ENCODE measurements around the gene ABRAXAS1.
"Not testable (repeated sequence)": the region's sequence is repeated elsewhere in the genome, so short reads cannot be mapped to it uniquely, and the experiment has no call there.

The ABRAXAS1 gene

GRCh38 chr4:83484500-83485461 lies at the start of gene ABRAXAS1:
TSS of gene ABRAXAS1 (minus strand) at chr4:83485100. CDS start at chr4:83485072, 28 bp downstream.
- peak; percentile 100 for DNase-seq (ENCODE audit: low spot score)

GRCh38 chr4:83527671-83528070 lies 42.8 kb upstream of the ABRAXAS1 start:
- DNase-seq (ENCODE audit: low spot score): no peak

GRCh38 chr4:83522239-83522638 lies 37.3 kb upstream of the ABRAXAS1 start:
- no peak for DNase-seq (ENCODE audit: low spot score)

- no peak for DNase-seq (ENCODE audit: low spot score)
These were observed 31.3 kb upstream of the ABRAXAS1 start for GRCh38 chr4:83516042-83516772.

GRCh38 chr4:83510442-83510841 lies 25.5 kb upstream of the ABRAXAS1 start:
- DNase-seq (ENCODE audit: low spot score): no peak

GRCh38 chr4:83509156-83509585 lies 24.3 kb upstream of the ABRAXAS1 start:
- DNase-seq (ENCODE audit: low spot score): peak; percentile 63

- DNase-seq (ENCODE audit: low spot score): no peak
These were observed 20.1 kb upstream of the ABRAXAS1 start for GRCh38 chr4:83504996-83505395.

DNA sequence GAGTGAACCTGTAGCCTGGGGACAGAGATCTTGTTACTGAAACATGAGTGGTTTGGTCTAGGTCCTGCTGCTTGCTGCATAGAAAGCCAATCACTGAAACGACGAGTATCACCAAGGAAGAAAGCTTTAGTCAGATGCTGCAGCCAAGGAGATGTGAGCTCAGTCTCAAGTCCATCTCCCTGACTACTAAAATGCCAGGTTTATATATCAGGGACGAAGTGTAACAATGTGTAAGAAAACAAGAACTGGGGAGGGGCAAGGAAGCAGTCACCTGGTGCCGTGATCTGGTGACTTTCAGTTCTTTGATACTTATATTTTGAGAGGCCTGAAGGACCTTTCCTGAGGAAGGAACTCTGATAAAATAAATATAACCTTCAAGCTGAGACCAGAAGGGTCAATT lies 19.6 kb upstream of the ABRAXAS1 start:
- DNase-seq (ENCODE audit: low spot score): no peak

DNA sequence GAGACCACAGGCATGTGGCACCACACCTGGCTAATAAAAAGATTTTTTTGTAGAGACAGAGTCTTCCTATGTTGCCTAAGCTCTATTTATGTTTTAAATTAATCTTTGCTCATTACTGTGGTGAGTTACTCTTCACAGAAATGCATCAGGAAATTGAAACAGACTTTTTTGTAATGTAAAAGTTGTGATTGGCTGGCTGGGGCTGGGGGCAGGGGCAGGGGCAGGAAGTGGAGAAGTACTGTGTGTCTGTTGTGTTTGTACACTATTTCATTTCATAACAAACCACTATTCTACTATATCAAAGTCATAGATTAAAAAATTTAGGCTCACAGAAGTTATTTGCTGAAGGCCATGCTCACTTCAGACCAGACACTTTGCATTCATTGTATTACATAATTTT lies 19.1 kb upstream of the ABRAXAS1 start:
- no peak for DNase-seq (ENCODE audit: low spot score)

- DNase-seq (ENCODE audit: low spot score): not testable (repeated sequence)
These were observed 16.8 kb upstream of the ABRAXAS1 start for GRCh38 chr4:83501671-83502070.

- DNase-seq (ENCODE audit: low spot score): no peak
These were observed 13.3 kb upstream of the ABRAXAS1 start for GRCh38 chr4:83498187-83498586.

DNA sequence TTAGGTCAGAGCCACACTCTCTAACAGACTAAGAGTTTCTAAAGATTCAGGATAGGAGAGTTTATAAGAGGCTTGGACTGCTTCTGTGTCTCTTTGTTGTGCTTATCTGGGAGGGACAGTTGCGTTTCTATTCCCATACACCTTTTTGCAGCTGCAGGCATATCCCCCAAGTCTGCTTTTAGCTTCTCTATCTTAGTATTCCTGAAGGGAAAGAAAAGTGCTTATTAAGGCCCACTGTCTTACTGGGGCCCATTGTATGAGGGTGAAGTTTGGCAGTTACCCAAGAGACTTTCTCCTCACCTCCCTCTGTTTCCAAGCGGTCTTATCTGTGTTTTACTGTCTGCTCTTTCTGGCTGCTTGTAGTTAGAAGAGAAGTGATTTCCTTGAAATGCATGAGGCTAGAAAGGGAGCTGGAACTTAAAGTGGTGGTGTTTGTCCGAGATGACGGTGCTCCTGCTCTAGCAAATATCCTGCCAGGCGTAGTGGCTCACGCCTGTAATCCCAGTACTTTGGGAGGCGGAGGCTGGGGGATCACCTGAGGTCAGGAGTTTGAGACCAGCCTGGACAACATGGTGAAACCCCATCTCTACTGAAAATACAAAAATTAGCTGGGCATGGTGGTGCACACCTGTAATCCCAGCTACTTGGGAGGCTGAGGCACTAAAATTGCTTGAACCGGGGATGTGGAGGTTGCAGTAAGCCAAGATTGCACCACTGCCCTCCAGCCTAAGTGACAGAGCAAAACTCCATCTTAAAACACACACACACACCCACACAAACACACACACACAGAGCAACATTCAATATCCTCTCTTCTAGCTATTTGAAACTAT lies 11.4 kb upstream of the ABRAXAS1 start:
- DNase-seq (ENCODE audit: low spot score): not testable (repeated sequence)

GRCh38 chr4:83490876-83491450 lies 6.1 kb upstream of the ABRAXAS1 start:
- peak; percentile 58 for DNase-seq (ENCODE audit: low spot score)

DNA sequence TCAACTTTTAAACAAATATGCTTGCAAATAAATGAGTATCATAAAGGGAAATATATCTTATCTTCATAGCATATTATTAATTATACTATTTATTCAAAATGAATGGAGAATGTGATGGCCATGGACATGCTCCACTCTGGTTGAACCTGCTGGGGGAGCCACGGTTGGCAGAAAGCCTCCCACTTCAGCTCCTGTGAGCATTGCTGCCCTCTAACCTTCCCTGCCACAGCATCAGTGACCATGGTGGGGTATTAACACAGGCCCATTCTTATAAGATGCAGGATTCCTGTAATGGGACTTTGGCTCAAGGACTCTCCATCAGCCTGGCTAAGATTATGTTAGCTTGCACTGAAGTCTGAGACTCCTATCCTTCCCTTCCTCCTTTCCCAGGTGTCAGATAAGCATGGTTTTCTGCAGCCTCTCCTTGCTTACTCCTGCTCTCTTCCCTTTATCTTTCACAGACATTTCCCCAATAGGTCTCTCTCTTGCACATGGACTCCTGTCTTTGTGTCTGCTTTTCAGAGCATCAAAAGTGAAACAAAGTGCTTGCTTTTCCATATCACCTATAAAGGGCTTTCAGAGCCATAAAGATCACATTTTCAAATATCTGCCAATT lies 4.9 kb upstream of the ABRAXAS1 start:
- DNase-seq (ENCODE audit: low spot score): no peak

DNA sequence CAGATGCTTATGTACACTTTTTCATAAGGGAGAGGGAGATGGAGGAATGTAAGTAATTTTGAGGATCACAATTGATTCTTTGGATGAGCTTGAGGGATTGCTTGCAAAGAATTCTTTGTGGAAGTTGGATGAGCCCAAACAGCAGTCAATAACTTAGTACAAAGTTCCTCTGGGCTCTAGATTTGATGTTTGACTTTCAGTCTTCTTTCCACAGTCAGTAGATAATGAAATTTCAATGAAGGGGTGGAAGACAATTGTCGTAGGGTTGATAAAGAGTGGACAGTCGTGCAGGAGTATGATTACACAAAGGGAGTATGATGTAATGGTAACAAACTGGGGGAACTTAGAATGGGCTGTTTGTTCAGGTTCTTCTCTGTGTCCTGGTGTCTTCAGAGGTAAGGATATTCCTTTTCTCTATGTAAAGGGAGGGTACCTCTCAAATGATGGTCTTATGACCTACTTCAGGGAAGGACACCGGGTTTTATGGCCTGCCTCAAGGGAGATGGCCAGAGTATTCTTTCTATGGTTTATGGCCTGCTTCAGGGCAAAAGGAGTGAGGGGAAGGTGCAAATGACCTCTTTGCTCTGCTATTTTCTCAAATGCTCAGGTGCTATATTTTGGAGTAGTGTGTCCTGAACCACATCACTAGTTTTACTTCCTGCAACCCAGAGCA lies 1.7 kb upstream of the ABRAXAS1 start:
- DNase-seq (ENCODE audit: low spot score): no peak

DNA sequence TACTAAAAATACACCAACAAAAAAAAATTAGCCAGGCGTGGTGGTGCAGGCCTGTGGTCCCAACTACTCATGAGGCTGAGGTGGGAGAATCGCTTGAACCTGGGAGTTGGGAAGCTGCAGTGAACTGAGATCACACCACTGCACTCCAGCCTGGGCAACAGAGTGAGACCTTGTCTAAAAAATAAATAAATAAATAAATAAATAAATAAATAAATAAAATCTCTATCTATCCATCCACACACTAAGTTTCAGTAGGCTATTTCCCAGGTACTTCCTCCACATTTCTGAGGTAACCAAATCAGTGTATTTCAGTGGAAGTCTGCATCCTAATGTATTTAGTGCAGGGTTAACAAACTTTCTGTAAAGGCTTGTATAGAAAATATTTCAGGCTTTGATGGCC lies 10.9 kb downstream of the ABRAXAS1 start:
- no peak for DNase-seq (ENCODE audit: low spot score)

GRCh38 chr4:83473423-83473822 lies 11.5 kb downstream of the ABRAXAS1 start:
- no peak for DNase-seq (ENCODE audit: low spot score)

- DNase-seq (ENCODE audit: low spot score): no peak
These were observed 28.8 kb downstream of the ABRAXAS1 start for GRCh38 chr4:83456184-83456501.

DNA sequence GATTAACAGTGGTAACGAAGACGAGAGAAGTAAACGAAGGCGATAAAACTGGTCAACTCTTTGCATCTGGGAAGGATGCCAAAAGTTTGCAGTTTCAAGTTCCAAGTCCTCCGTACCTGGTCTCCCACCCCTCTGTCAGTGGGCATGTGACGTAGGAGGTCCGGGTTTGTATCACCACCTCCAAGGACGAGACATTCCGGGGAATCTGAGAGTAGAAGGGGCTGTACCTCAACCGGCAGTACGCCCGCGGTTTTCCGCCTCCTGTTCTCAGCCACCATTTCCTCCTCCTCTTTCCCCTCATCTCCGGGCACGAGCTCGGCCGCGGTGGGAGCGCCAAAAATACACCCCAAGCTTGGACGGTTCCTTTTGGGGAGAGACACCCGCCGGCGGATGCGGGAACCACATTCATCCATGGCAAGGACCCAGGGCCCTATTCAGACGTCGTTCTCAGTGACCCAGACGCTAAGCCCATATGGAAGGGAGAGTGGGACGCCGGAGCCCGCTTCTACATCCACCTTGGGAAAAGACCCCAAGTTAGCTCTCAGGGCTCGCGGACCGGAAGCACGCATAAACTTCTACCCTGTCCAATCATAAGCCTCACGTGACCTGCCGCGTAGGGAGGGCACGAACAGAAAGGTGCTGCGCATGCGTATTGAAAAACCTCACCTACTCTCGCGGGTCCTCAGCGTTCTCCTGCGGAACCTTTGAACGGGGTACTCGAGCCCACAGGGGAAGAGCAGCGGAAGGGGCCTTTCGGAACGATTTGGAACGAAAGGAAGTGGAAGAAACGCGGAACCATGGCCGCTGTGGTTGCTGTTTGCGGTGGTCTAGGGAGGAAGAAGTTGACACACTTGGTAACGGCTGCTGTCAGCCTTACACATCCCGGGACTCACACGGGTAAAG lies 29.4 kb downstream of the ABRAXAS1 start, which contains the start of the genes HELQ and MRPS18C:
Gene HELQ, minus strand, starts transcription at position 543 of the 903 bp plus-strand sequence. Its CDS starts 130 bp downstream, at position 413.
Gene MRPS18C, plus strand, starts transcription at position 778 of the 903 bp plus-strand sequence. Its CDS starts 20 bp downstream, at position 798.
- DNase-seq (ENCODE audit: low spot score): peak; percentile 95

All from D341Med (cell line).